GM15510 (cell line): ENCODE data around the gene GM2A.

Experiments
- POLR2A ChIP-seq: IDR thresholded peaks from 3 replicates; pipeline ENCODE4 v1.6.1; 2011; ENCODE audit warnings: borderline replicate concordance; ENCODE audit not compliant: insufficient read length; ENCODE audit errors: extremely low read depth

The GM2A gene

DNA sequence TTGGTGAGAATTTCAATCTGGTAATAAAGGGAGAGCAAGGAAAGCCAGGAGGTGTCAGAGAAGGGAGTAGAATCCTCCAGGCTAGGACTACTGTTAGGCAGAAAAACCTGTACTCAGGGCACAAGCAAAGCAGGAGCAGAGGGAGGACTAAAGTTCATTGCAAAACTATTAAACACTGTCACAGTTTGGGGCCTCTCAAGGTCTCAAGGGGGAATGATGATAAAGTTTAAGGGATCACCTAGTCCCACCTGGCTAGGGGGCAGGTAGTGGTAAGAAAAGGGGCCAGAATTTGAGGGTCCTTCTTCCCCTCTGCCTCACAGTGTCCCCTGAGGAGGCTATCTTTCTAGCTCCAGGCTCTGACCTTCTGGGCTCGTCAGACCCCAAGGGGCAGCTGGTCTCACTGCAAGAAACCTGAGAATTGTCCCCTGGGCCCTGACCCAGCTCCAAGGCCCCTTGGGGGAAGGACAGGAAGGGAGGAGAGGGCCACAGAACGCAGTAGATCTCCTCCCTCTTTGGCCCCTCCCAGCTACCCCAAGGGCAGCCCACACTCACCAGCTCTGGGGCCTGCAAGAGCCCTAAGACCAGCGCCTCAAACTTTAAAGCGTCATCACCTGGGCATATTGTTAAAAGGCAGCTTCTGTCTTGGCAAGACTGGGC is 30.1 kb upstream of the GM2A start:
- peak; percentile 39 for TF ChIP-seq POLR2A

- TF ChIP-seq POLR2A, result peak; percentile 94
These were observed 29.3 kb upstream of the GM2A start, which contains the start of gene CCDC69 for GRCh38 chr5:151223447-151224264. TSS of gene CCDC69 (minus strand) at chr5:151224092. CDS start at chr5:151223970, 122 bp downstream.

DNA sequence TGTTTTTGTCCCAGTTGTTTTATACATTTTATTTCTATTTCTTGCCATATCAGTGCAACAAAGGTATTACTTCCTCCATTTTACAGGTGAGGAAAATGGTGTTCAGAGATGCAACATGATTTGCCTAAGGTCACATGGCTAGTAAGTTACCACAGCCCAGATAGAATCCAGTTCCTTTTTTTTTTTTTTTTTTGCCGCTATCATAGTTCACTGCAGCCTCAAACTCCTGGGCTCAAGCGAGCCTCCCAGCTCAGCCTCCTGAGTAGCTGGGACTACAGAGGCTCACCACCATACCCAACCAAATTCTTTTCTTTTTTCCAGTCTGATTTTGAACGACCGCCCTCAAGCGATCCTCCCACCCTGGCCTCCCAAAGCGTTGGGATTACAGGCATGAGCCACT is 28.6 kb upstream of the GM2A start:
- TF ChIP-seq POLR2A, result no peak

GRCh38 chr5:151225071-151225470 is 27.9 kb upstream of the GM2A start:
- no peak for TF ChIP-seq POLR2A

GRCh38 chr5:151225475-151225874 is 27.5 kb upstream of the GM2A start:
- TF ChIP-seq POLR2A, result no peak

GRCh38 chr5:151227918-151228447 is 25.0 kb upstream of the GM2A start:
- TF ChIP-seq POLR2A, result no peak

- no peak for TF ChIP-seq POLR2A
These were observed 24.0 kb upstream of the GM2A start for GRCh38 chr5:151228986-151229385.

- TF ChIP-seq POLR2A, result no peak
These were observed 22.8 kb upstream of the GM2A start for GRCh38 chr5:151230048-151230680.

- TF ChIP-seq POLR2A, result no peak
These were observed 21.6 kb upstream of the GM2A start for GRCh38 chr5:151231359-151231758.

DNA sequence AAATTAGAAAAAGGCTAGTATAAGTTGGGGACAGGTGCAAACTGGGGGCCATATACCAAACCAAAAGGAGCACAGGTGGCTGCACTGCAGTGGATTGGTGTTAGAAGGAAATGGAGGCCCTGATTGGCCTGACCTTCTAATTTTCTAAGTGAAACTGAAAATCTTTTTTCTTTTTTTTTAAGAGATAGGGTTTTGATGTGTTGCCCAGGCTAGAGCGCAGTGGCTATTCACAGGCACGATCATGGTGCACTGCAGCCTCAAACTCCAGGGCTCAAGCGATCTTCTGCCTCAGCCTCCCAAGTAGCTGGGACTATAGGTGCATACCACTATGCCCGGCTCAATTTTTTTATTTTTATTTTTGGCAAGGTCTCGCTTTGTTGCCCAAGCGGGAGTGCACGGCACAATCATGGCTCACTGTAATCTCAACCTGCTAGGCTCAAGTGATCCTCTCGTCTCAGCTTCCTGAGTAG is 19.3 kb upstream of the GM2A start:
- TF ChIP-seq POLR2A, result peak; percentile 21

- TF ChIP-seq POLR2A, result peak; percentile 43
These were observed 18.3 kb upstream of the GM2A start for GRCh38 chr5:151234476-151235238.

DNA sequence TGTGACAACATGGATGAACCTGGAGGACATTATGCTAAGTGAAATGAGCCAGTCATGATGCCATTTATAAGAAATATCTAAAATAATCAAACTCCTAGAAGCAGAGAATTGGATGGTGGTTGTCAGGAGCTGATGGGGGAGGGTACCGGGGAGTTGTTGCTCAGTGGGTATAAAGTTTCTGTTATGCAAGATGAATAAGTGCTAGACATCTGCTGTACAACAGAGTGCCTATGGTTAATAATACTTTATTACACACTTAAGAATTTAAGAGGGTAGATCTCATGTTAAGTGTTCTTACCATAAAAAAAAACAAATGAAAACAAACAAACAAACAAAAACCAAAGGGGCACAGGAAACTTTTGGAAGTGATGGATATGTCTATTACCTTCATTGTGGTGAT is 16.1 kb upstream of the GM2A start:
- no peak for TF ChIP-seq POLR2A

GRCh38 chr5:151237685-151238084 is 15.3 kb upstream of the GM2A start:
- no peak for TF ChIP-seq POLR2A

GRCh38 chr5:151238303-151238741 is 14.7 kb upstream of the GM2A start:
- no peak for TF ChIP-seq POLR2A
